Caco-2 (cell line): Measurements from ENCODE around the gene BBLN. TPM values are rescaled to one million over a fixed set of nuclear protein-coding genes. Genes with fewer than 3 reads are reported as not detected.

Experiments
- BruUV-seq: library from RNA; stranded (reverse); fragments of 400-500 nt; replicated peaks from 2 replicates; lab custom pipeline; 2021; lab: Mats Ljungman, UMichigan
- CTCF ChIA-PET: fragments of 300-600 bp; sonication (Branson Sonifier 250); formaldehyde crosslinking; loops from one replicate; lab custom pipeline; 2022; ENCODE audit warnings: antibody characterized with exemption; lab: Charles Lee
- POLR2A ChIA-PET: fragments of 300-600 bp; sonication (Branson Sonifier 250); formaldehyde crosslinking; loops from one replicate; lab custom pipeline; 2022; ENCODE audit warnings: antibody characterized with exemption; lab: Charles Lee
- DNase-seq, 2 experiments: peaks; one replicate each; pipeline versions ENCODE4 v3.0.0 to v3.0.0-alpha.2; 2020 to 2022
- H3K27me3 ChIP-seq: replicated peaks from 2 replicates; pipeline ENCODE4 v1.6.0; 2011; ENCODE audit warnings: low read length; ENCODE audit not compliant: control insufficient read depth, insufficient read depth
- H3K36me3 ChIP-seq: 2 replicates; pipeline ENCODE4 v1.5.1; 2011; ENCODE audit warnings: low read length; ENCODE audit not compliant: control insufficient read depth, insufficient read depth
- H3K4me1 ChIP-seq: fragments of 250-450 bp; sonication (Bioruptor Pico); 2 replicates; pipeline ENCODE4 v1.5.1; 2020; ENCODE audit warnings: mild to moderate bottlenecking
- H3K4me3 ChIP-seq: 2 replicates; pipeline ENCODE4 v1.5.1; 2011; ENCODE audit warnings: low read depth, mild to moderate bottlenecking, control low read depth, low read length
- H3K9me3 ChIP-seq: fragments of 250-450 bp; sonication (Bioruptor Pico); 2 replicates; pipeline ENCODE4 v1.5.1; 2020; ENCODE audit warnings: mild to moderate bottlenecking, moderate library complexity
- H3K27ac Mint-ChIP-seq: one replicate; pipeline ENCODE4 v1.8.0; 2022; ENCODE audit warnings: mixed read lengths; ENCODE audit not compliant: unreplicated experiment
- H3K27me3 Mint-ChIP-seq: one replicate; pipeline ENCODE4 v1.8.0; 2022; ENCODE audit warnings: mixed read lengths; ENCODE audit not compliant: insufficient read depth, unreplicated experiment
- H3K36me3 Mint-ChIP-seq: one replicate; pipeline ENCODE4 v1.8.0; 2022; ENCODE audit warnings: mild to moderate bottlenecking, mixed read lengths; ENCODE audit not compliant: insufficient read depth, unreplicated experiment
- H3K4me1 Mint-ChIP-seq: one replicate; pipeline ENCODE4 v1.8.0; 2022; ENCODE audit warnings: low read depth, mixed read lengths; ENCODE audit not compliant: unreplicated experiment
- H3K4me3 Mint-ChIP-seq: one replicate; pipeline ENCODE4 v1.8.0; 2022; ENCODE audit warnings: mild to moderate bottlenecking, moderate library complexity, mixed read lengths; ENCODE audit not compliant: unreplicated experiment
- H3K9me3 Mint-ChIP-seq: one replicate; pipeline ENCODE4 v1.8.0; 2022; ENCODE audit warnings: mixed read lengths; ENCODE audit not compliant: unreplicated experiment
- CTCF ChIP-seq, 2 experiments: fragments of 200-600 bp in 1 of 2; IDR thresholded peaks; 1 replicate in 1 of 2; 2 replicates in 1 of 2; pipeline versions ENCODE4 v1.5.1 to v1.8.0; 2011 to 2022; ENCODE audit warnings: antibody characterized with exemption in 1 of 2, control low read depth in 1 of 2, inconsistent platforms in 1 of 2, low read depth in 1 of 2, low read length in 1 of 2, mild to moderate bottlenecking in 1 of 2, moderate library complexity in 1 of 2; ENCODE audit not compliant: insufficient read depth in 1 of 2, severe bottlenecking in 1 of 2, unreplicated experiment in 1 of 2
- intact Hi-C: fragments of 100-400 bp; cut with micrococcal nuclease; formaldehyde crosslinking; loops from one replicate; pipeline ENCODE4 v1.10.0; 2022; ENCODE audit not compliant: unreplicated experiment
- total RNA-seq: library from RNA; stranded (reverse); gene quantifications from 2 replicates; pipeline ENCODE4 v1.2.3, GENCODE V29; 2022

The BBLN gene
- total RNA-seq, 1 experiment from 2014 or later: 34.2 TPM

DNA sequence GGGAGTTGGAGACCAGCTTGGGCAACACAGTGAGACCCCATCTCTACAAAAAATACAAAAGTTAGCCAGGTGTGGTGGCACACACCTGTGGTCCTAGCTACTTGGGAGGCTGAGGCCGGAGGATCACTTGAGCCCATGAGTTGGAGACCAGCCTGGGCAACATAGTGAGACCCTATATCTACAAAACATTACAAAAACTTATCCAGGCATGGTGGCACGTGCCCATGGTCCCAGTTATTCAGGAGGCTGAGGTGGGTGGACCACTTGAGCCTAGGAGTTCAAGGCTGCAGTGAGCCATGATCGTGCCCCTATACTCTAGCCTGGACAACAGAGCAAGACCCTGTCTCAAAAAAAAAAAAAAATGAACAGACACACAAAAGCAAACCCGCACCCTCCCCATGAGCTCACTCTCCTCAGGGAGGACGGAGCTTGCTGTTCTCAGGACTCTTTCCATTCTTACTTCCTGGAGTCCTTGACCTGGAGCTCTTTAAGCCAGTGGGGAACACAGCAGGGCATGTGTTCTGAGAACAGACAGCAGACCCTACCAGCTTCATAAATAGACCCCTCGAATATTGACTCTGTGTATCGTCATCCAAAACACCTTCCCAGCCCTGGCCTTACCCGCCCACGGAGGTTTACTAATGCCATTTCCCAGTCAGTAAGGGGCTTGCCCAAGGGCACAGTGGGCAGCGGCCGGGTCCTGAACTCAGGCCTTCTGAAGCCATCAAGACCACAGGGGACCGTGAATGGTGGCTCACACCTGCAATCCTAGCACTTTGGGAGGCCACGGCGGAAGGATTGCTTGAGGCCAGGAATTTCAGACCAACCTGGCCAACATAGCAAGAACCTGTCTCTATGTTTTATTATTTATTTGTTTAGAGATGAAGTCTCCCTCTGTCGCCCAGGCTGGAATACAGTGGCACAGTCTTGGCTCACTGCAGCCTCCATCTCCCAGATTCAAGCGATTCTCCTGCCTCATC is 43.7 kb upstream of the BBLN start:
- H3K36me3 Mint-ChIP-seq: peaks cover 51% of the 10 kb centered on the region
- H3K9me3 ChIP-seq: no peaks in the 10 kb centered on the region; the same call in 1 of the 2 replicates
- peaks cover 4% of the 10 kb centered on the region for H3K36me3 ChIP-seq
- POLR2A ChIA-PET: no interaction called here
- no peak overlapping the region for H3K4me3 Mint-ChIP-seq
- no TSS peak for BruUV-seq
- CTCF ChIA-PET: interaction anchor here (0.6 to 1.6 kb wide), 6 partner anchors 11 to 103 kb away, joined by 3 to 4 read pairs (median 3); no protein-coding TSS in a partner anchor
- intact Hi-C loops: loop anchor here (1.0 to 5.0 kb wide), 4 partner anchors 18 to 173 kb away; partner anchors contain the start of genes NAIF1 and SLC25A25
- H3K4me1 Mint-ChIP-seq: peaks cover 15% of the 10 kb centered on the region
- H3K9me3 Mint-ChIP-seq: no peaks in the 10 kb centered on the region
- no peak for TF ChIP-seq CTCF (IDR thresholded peaks at IDR 0.05; ENCODE audit: insufficient read depth in 1 of 2, low read depth in 1 of 2, low read length in 1 of 2, severe bottlenecking in 1 of 2, unreplicated experiment in 1 of 2)
- no peaks in the 10 kb centered on the region for H3K27me3 Mint-ChIP-seq
- peak in 1 of 2 experiments; percentile 33 for DNase-seq
- no peaks in the 10 kb centered on the region for H3K27me3 ChIP-seq
- peak overlapping the region; percentile 93 for H3K27ac Mint-ChIP-seq
- no peak overlapping the region for H3K4me3 ChIP-seq
- peaks cover 28% of the 10 kb centered on the region for H3K4me1 ChIP-seq

DNA sequence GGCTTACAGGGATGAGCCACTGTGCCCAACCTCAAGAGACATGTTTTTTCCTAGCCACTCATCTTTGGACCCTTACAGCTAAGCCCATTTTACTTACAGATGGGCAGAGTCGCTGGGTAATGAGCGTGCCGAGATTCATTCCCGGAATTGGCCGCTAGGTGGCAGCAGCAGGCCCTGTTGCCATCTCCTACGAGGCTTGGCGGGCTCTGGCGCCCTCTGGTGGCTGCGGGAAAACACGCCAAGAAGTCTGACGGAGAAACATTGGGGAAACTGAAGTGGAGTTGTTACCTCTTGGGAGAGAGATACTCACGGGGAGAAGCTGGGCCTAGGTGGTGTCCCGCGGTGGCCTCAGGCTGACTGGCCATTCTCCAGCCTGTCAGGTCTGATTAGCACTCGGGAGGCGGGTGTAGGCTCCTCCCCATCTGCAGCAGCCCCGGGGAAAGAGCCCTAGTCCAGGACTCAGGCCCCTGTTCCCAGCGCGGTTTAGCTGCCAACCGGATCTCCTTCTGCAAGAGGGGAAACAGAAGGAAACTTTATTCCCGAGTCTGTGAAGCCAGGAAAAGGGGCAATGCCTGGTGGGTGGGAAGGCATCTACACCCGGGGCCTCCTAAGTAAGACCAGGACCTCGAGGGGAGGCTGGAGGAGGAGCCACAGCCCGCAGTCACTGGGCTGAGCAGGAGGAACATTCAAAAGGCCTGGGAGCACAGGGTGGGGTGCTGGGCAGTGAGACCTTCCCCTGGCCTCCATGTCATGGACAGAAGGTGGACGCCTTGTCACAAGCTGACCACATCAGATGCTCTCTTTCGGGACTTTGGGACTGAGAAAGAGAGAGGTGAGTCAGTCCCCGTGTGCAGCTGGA is 42.2 kb upstream of the BBLN start:
- Histone ChIP-seq H3K4me3 (no peak overlapping the region), H3K9me3 (no peaks in the 10 kb centered on the region; the same call in 1 of the 2 replicates), H3K36me3 (peaks cover 4% of the 10 kb centered on the region), H3K4me1 (peaks cover 28% of the 10 kb centered on the region), H3K27me3 (no peaks in the 10 kb centered on the region)
- Mint-ChIP-seq H3K36me3 (peaks cover 54% of the 10 kb centered on the region), H3K4me3 (peak overlapping the region; percentile 18), H3K27me3 (no peaks in the 10 kb centered on the region), H3K9me3 (no peaks in the 10 kb centered on the region), H3K27ac (no peak overlapping the region), H3K4me1 (peaks cover 15% of the 10 kb centered on the region)
- intact Hi-C loops: loop anchor here (1.0 to 5.0 kb wide), 4 partner anchors 20 to 175 kb away; partner anchors contain the start of genes NAIF1 and SLC25A25
- CTCF ChIA-PET: interaction anchor here (0.6 to 1.7 kb wide), 15 partner anchors 10 to 200 kb away, joined by 3 to 11 read pairs (median 4); partner anchors contain the start of genes NAIF1 and PTGES2
- no TSS peak for BruUV-seq
- DNase-seq: peak; percentile 91 to 94
- peak; percentile 100 for TF ChIP-seq CTCF (IDR thresholded peaks at IDR 0.05; ENCODE audit: insufficient read depth in 1 of 2, low read depth in 1 of 2, low read length in 1 of 2, severe bottlenecking in 1 of 2, unreplicated experiment in 1 of 2)
- POLR2A ChIA-PET: interaction anchor here (0.6 to 1.1 kb wide), 3 partner anchors 11 to 796 kb away, joined by 3 to 4 read pairs (median 3); no protein-coding TSS in a partner anchor
